ENCODE measurements around the gene TMPRSS15.

DNA sequence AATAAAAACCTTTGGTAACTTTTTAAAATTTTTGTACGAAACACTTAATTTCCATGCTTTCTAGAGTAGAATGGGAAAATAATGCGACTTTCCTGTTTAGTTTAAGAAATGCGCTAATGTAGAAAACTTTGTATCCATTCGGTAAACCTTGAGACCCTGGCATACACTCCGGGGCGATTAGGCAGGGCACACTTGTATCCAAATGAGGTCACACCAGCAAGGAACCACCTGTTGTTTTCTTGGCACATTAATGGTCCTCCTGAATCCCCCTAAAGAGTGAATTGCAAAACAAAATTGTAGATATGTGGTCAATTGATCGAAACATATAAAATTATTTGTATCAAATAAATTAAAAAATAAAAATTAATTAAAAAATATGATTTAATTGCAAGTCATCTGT lies 133.7 kb downstream of the TMPRSS15 start:
- no peak for TF ChIP-seq EZH2 (IDR thresholded peaks at IDR 0.05; ENCODE audit: insufficient read depth, low read length)
- no peak for TF ChIP-seq CTCF (IDR thresholded peaks at IDR 0.05; ENCODE audit: insufficient read depth, low read depth, low read length)
